Bronchial epithelial cell (primary cell): ENCODE results near the gene KIF3A. TPM values are rescaled to one million over a fixed set of nuclear protein-coding genes. Genes with fewer than 3 reads are reported as not detected.

ENCODE experiments used
- DNase-seq: peaks from one replicate; pipeline ENCODE4 v3.0.0-alpha.2; 2010; ENCODE audit warnings: low read depth
- FAIRE-seq: peaks from 2 replicates; lab custom pipeline; 2011; peaks lifted over from hg19 to GRCh38; lab: Jason Lieb, UNC
- H3K27me3 ChIP-seq: 2 replicates; pipeline ENCODE4 v1.5.1; 2011; ENCODE audit warnings: low read length; ENCODE audit not compliant: control insufficient read depth, insufficient read depth
- H3K36me3 ChIP-seq: 2 replicates; pipeline ENCODE4 v1.5.1; 2011; ENCODE audit warnings: low read length; ENCODE audit not compliant: control insufficient read depth, insufficient read depth
- H3K4me3 ChIP-seq: 2 replicates; pipeline ENCODE4 v1.5.1; 2011; ENCODE audit warnings: mild to moderate bottlenecking, low read depth, low read length, control low read depth
- CTCF ChIP-seq: IDR thresholded peaks from 2 replicates; pipeline ENCODE4 v1.5.1; 2011; ENCODE audit warnings: mild to moderate bottlenecking, moderate library complexity, low read length, control low read depth, inconsistent platforms; ENCODE audit not compliant: insufficient read depth, severe bottlenecking
- total RNA-seq: library from RNA; depleted of rRNA; stranded (reverse); fragments of >200 nt; gene quantifications from 2 replicates; pipeline ENCODE4 v1.2.1, GENCODE V29; 2014

KIF3A gene
- total RNA-seq, 1 donor from 2014 or later: 6.8 TPM

GRCh38 chr5:132681983-132682382 is 55.4 kb downstream of the KIF3A start:
- DNase-seq (no peak), FAIRE-seq (no peak)
- no peak for TF ChIP-seq CTCF
- no peaks in the 10 kb centered on the region for H3K36me3 ChIP-seq
- no peak overlapping the region for H3K4me3 ChIP-seq
- no peaks in the 10 kb centered on the region for H3K27me3 ChIP-seq

- Histone ChIP-seq H3K27me3 (no peaks in the 10 kb centered on the region), H3K36me3 (no peaks in the 10 kb centered on the region), H3K4me3 (no peak overlapping the region)
- no peak for TF ChIP-seq CTCF
- DNase-seq (no peak), FAIRE-seq (no peak)
Measured at GRCh38 chr5:132681476-132681831, 55.9 kb downstream of the KIF3A start.

- H3K36me3 ChIP-seq: no peaks in the 10 kb centered on the region
- H3K27me3 ChIP-seq: no peaks in the 10 kb centered on the region
- H3K4me3 ChIP-seq: no peak overlapping the region
- no peak for TF ChIP-seq CTCF
- DNase-seq: no peak
- FAIRE-seq: no peak
Measured at GRCh38 chr5:132680780-132681475, 56.4 kb downstream of the KIF3A start.

GRCh38 chr5:132679717-132680380 is 57.5 kb downstream of the KIF3A start:
- DNase-seq: no peak
- H3K4me3 ChIP-seq: no peak overlapping the region
- no peak for FAIRE-seq
- H3K36me3 ChIP-seq: no peaks in the 10 kb centered on the region
- no peak for TF ChIP-seq CTCF
- H3K27me3 ChIP-seq: no peaks in the 10 kb centered on the region

- DNase-seq (no peak), FAIRE-seq (no peak)
- Histone ChIP-seq H3K4me3 (no peak overlapping the region), H3K27me3 (no peaks in the 10 kb centered on the region), H3K36me3 (no peaks in the 10 kb centered on the region)
- TF ChIP-seq CTCF: no peak
Measured at GRCh38 chr5:132679166-132679565, 58.2 kb downstream of the KIF3A start.
